Endothelial cell of umbilical vein (primary cell): ENCODE measurements around the gene ADD2.

Experiments
- POLR2AphosphoS5 ChIP-seq: IDR thresholded peaks from 2 replicates; pipeline ENCODE4 v1.6.1; 2012; ENCODE audit warnings: low read depth, mild to moderate bottlenecking, control low read depth, low read length, moderate library complexity; ENCODE audit not compliant: insufficient read depth
- TF ChIP-seq, protein P1 (sequence below), 2 donors: IDR thresholded peaks; 1 replicate in 1 of 2; 2 replicates in 1 of 2; pipeline ENCODE4 v1.5.1; 2011; ENCODE audit warnings: low read length in 2 of 2, mild to moderate bottlenecking in 2 of 2, moderate library complexity in 2 of 2, control low read depth in 1 of 2, inconsistent platforms in 1 of 2, low read depth in 1 of 2; ENCODE audit not compliant: insufficient read depth in 1 of 2; ENCODE audit errors: extremely low read depth in 1 of 2

GRCh38 chr2:70655786-70656185 lies 112.2 kb downstream of the ADD2 start:
- no peak for TF ChIP-seq POLR2AphosphoS5
- TF ChIP-seq, protein P1, sequence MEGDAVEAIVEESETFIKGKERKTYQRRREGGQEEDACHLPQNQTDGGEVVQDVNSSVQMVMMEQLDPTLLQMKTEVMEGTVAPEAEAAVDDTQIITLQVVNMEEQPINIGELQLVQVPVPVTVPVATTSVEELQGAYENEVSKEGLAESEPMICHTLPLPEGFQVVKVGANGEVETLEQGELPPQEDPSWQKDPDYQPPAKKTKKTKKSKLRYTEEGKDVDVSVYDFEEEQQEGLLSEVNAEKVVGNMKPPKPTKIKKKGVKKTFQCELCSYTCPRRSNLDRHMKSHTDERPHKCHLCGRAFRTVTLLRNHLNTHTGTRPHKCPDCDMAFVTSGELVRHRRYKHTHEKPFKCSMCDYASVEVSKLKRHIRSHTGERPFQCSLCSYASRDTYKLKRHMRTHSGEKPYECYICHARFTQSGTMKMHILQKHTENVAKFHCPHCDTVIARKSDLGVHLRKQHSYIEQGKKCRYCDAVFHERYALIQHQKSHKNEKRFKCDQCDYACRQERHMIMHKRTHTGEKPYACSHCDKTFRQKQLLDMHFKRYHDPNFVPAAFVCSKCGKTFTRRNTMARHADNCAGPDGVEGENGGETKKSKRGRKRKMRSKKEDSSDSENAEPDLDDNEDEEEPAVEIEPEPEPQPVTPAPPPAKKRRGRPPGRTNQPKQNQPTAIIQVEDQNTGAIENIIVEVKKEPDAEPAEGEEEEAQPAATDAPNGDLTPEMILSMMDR (IDR thresholded peaks at IDR 0.05; ENCODE audit: extremely low read depth in 1 of 2, insufficient read depth in 1 of 2, low read depth in 1 of 2, low read length in 2 of 2): no peak
